ENCODE results near the gene HYAL3. TPM values are rescaled to one million over a fixed set of nuclear protein-coding genes. Genes with fewer than 3 reads are reported as not detected.

HYAL3 gene
- total and polyA plus RNA-seq, 11 donors = 1.0 to 3.2 (median 1.6) TPM

- 70 to 81% (median 74%) methylated on average over 4 of the region's 4 CpGs for WGBS, 4 donors
- H3K36me3 ChIP-seq = no peaks in the 10 kb centered on the region
- H3K27me3 ChIP-seq = peaks cover 0 to 23% (median 0%) of the 10 kb centered on the region in 9 donors
- no peaks in the 10 kb centered on the region for H3K9me3 ChIP-seq
- TF ChIP-seq CTCF (IDR thresholded peaks at IDR 0.05) (no peak), POLR2A (IDR thresholded peaks at IDR 0.05) (no peak)
- ATAC-seq = no peak
- peak in 1 of 5 donors; percentile 25 for DNase-seq
- peak overlapping the region in 10 of 12 donors; percentile 8 to 71 (median 37) for H3K4me3 ChIP-seq
- H3K4me1 ChIP-seq = peaks cover 0 to 67% (median 51%) of the 10 kb centered on the region in 12 donors
- peak overlapping the region in 10 of 12 donors; percentile 32 to 100 (median 86) for H3K27ac ChIP-seq
- intact Hi-C loops (cut with DNase I) = loop anchor here in 2 of 10 donors (2.0 to 5.0 kb wide), 2 partner anchors 39 to 147 kb away; no protein-coding TSS in a partner anchor
These were observed 29.7 kb downstream of the HYAL3 start for GRCh38 chr3:50269460-50269859.

- intact Hi-C loops (cut with DNase I) = loop anchor here in 2 of 10 donors (2.0 to 5.0 kb wide), 2 partner anchors 38 to 147 kb away; no protein-coding TSS in a partner anchor
- no peaks in the 10 kb centered on the region for H3K36me3 ChIP-seq
- DNase-seq = peak in 4 of 5 donors; percentile 64 to 79 (median 68)
These were observed 30.3 kb downstream of the HYAL3 start, which contains the start of gene SEMA3B for GRCh38 chr3:50268703-50269451. TSS of gene SEMA3B (plus strand) at chr3:50269147. CDS start at chr3:50269241, 94 bp downstream.

GRCh38 chr3:50268276-50268675 lies 30.9 kb downstream of the HYAL3 start:
- H3K36me3 ChIP-seq = no peaks in the 10 kb centered on the region
- TF ChIP-seq CTCF (IDR thresholded peaks at IDR 0.05) (no peak), POLR2A (IDR thresholded peaks at IDR 0.05) (no peak)
- DNase-seq = no peak
- H3K4me1 ChIP-seq = peaks cover 0 to 73% (median 50%) of the 10 kb centered on the region in 12 donors
- intact Hi-C loops (cut with DNase I) = loop anchor here in 2 of 10 donors (2.0 to 5.0 kb wide), 2 partner anchors 37 to 146 kb away; no protein-coding TSS in a partner anchor
- peaks cover 0 to 12% (median 0%) of the 10 kb centered on the region in 9 donors for H3K27me3 ChIP-seq
- ATAC-seq = no peak
- no peaks in the 10 kb centered on the region for H3K9me3 ChIP-seq
- peak overlapping the region in 11 of 12 donors; percentile 81 to 100 (median 93) for H3K27ac ChIP-seq
- H3K4me3 ChIP-seq = peak overlapping the region in 8 of 12 donors; percentile 54 to 71 (median 60)
- WGBS, 4 donors = 41 to 55% (median 46%) methylated on average over 3 of the region's 3 CpGs

More at GRCh38 chr3:50268703-50269451, 30.3 kb downstream of the HYAL3 start, which contains the start of gene SEMA3B:
- ATAC-seq = peak; percentile 28 to 62 (median 34)
- Histone ChIP-seq H3K27ac (peak within 1 kb of the TSS; percentile 6 to 100 (median 92)), H3K4me1 (peaks cover 0 to 71% (median 55%) of the 10 kb centered on the region in 12 donors), H3K9me3 (no peaks in the 10 kb centered on the region), H3K27me3 (peaks cover 0 to 18% (median 0%) of the 10 kb centered on the region in 9 donors), H3K4me3 (peak within 1 kb of the TSS in 11 of 12 donors; percentile 13 to 71 (median 59))
- 36 to 42% (median 39%) methylated on average over 6 to 21 of the region's 21 CpGs for WGBS, 4 donors
- no peak for TF ChIP-seq POLR2A (IDR thresholded peaks at IDR 0.05)
- TF ChIP-seq CTCF (IDR thresholded peaks at IDR 0.05) = no peak
